ENCODE data around the gene ARHGEF18.

DNA sequence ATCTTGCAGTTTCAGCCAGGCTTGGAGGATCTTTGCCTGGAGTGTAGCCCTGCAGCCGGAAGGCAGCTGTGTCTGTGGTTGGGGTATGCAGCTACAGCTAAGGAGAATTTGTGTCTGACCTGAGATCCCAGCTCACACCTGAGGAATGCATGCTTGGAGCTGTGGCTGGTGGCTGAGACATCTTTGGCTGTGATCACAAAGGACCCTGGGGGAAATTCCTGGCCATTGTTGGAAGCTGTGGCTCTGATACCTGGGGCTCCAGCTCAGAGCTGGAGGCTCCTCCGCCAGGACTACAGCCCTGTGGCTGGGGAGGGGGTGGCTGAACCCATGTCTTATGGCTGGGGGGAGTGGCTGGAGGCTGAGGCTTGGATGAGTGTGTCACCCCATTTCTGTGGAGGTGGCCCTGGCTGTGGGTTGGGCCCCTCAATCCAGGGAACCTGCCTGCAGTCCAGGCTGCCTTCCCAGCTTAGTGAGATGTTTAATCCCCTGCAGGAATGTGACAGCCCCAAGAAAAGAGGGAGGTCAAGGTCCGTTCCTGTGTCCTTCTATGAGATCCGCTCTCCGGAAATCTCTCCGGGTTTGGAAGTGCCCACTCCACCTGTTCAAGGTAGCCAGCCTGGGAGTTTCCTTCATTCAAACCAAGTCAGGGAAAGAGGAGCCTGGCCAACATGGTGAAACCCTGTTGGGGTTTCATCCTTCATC is 27.6 kb downstream of the ARHGEF18 start:
- TF ChIP-seq, protein P1, sequence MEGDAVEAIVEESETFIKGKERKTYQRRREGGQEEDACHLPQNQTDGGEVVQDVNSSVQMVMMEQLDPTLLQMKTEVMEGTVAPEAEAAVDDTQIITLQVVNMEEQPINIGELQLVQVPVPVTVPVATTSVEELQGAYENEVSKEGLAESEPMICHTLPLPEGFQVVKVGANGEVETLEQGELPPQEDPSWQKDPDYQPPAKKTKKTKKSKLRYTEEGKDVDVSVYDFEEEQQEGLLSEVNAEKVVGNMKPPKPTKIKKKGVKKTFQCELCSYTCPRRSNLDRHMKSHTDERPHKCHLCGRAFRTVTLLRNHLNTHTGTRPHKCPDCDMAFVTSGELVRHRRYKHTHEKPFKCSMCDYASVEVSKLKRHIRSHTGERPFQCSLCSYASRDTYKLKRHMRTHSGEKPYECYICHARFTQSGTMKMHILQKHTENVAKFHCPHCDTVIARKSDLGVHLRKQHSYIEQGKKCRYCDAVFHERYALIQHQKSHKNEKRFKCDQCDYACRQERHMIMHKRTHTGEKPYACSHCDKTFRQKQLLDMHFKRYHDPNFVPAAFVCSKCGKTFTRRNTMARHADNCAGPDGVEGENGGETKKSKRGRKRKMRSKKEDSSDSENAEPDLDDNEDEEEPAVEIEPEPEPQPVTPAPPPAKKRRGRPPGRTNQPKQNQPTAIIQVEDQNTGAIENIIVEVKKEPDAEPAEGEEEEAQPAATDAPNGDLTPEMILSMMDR (IDR thresholded peaks at IDR 0.05; ENCODE audit: poor library complexity, severe bottlenecking), result no peak
- no peak for TF ChIP-seq EP300 (conservative IDR thresholded peaks at IDR 0.05; ENCODE audit: poor library complexity, severe bottlenecking)
- TF ChIP-seq, protein P2, sequence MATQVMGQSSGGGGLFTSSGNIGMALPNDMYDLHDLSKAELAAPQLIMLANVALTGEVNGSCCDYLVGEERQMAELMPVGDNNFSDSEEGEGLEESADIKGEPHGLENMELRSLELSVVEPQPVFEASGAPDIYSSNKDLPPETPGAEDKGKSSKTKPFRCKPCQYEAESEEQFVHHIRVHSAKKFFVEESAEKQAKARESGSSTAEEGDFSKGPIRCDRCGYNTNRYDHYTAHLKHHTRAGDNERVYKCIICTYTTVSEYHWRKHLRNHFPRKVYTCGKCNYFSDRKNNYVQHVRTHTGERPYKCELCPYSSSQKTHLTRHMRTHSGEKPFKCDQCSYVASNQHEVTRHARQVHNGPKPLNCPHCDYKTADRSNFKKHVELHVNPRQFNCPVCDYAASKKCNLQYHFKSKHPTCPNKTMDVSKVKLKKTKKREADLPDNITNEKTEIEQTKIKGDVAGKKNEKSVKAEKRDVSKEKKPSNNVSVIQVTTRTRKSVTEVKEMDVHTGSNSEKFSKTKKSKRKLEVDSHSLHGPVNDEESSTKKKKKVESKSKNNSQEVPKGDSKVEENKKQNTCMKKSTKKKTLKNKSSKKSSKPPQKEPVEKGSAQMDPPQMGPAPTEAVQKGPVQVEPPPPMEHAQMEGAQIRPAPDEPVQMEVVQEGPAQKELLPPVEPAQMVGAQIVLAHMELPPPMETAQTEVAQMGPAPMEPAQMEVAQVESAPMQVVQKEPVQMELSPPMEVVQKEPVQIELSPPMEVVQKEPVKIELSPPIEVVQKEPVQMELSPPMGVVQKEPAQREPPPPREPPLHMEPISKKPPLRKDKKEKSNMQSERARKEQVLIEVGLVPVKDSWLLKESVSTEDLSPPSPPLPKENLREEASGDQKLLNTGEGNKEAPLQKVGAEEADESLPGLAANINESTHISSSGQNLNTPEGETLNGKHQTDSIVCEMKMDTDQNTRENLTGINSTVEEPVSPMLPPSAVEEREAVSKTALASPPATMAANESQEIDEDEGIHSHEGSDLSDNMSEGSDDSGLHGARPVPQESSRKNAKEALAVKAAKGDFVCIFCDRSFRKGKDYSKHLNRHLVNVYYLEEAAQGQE (IDR thresholded peaks at IDR 0.05; ENCODE audit: borderline replicate concordance), result no peak
- TF ChIP-seq TAF1 (IDR thresholded peaks at IDR 0.05; ENCODE audit: low read depth), result no peak
- no peak for TF ChIP-seq EZH2 (IDR thresholded peaks at IDR 0.05; ENCODE audit: borderline replicate concordance, insufficient read depth, low read length, poor library complexity, severe bottlenecking)
- TF ChIP-seq SMC3 (conservative IDR thresholded peaks at IDR 0.05; ENCODE audit: poor library complexity), result no peak
- no peak for TF ChIP-seq POLR2AphosphoS5 (IDR thresholded peaks at IDR 0.05)
- no peak for TF ChIP-seq RAD21 (conservative IDR thresholded peaks at IDR 0.05)
- TF ChIP-seq MXI1 (conservative IDR thresholded peaks at IDR 0.05; ENCODE audit: poor library complexity, severe bottlenecking), result no peak
